ENCODE results near the gene FCGR3B. TPM values are rescaled to one million over a fixed set of nuclear protein-coding genes. Genes with fewer than 3 reads are reported as not detected.
"Not testable (repeated sequence)": the region's sequence is repeated elsewhere in the genome, so short reads cannot be mapped to it uniquely, and the experiment has no call there.

FCGR3B gene
- total RNA-seq, 1 donor from 2014 or later, result 2.6 TPM

DNA sequence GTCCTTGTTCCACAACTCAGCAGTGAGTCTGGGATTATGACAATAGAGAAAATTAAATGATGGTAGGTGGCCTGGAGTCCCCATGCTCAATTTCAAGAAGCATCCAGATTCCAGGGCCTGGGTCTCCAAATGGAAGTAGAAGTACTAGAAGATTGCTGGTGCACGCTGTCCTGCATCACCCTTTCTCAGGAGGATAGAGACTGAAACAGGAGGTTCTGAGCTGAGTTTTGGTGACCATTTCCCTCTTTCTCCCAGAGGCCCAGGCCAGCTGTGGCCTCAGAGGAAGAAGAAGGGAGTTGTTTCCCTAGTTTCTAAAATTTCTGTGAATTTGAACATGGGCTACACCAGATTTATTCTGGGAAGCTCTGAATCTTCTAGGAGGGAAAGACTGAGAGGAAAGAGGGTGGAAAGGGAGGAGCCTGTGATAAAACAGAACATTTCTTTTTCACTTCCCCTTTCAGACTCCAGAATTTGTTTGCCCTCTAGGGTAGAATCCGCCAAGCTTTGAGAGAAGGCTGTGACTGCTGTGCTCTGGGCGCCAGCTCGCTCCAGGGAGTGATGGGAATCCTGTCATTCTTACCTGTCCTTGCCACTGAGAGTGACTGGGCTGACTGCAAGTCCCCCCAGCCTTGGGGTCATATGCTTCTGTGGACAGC lies 31.8 kb upstream of the FCGR3B start, which contains the start of gene FCGR2B:
FCGR2B (plus strand) TSS at position 460 of the 656 bp plus-strand sequence; CDS start at position 559, 99 bp downstream.
- H3K9me3 ChIP-seq (ENCODE audit: control insufficient read depth in 3 of 3, low read length in 3 of 3); H3K27ac ChIP-seq (ENCODE audit: low read depth, low read length); H3K9ac ChIP-seq (ENCODE audit: low read depth in 1 of 3, low read length in 3 of 3); H3K27me3 ChIP-seq (ENCODE audit: control insufficient read depth in 3 of 3, insufficient read depth in 3 of 3, low read length in 3 of 3); H3K4me1 ChIP-seq (ENCODE audit: control insufficient read depth in 3 of 3, insufficient read depth in 3 of 3, low read length in 3 of 3); H3K4me3 ChIP-seq (ENCODE audit: low read length in 3 of 3); H3K36me3 ChIP-seq (ENCODE audit: control insufficient read depth in 3 of 3, insufficient read depth in 3 of 3, low read length in 3 of 3): not testable (repeated sequence)

DNA sequence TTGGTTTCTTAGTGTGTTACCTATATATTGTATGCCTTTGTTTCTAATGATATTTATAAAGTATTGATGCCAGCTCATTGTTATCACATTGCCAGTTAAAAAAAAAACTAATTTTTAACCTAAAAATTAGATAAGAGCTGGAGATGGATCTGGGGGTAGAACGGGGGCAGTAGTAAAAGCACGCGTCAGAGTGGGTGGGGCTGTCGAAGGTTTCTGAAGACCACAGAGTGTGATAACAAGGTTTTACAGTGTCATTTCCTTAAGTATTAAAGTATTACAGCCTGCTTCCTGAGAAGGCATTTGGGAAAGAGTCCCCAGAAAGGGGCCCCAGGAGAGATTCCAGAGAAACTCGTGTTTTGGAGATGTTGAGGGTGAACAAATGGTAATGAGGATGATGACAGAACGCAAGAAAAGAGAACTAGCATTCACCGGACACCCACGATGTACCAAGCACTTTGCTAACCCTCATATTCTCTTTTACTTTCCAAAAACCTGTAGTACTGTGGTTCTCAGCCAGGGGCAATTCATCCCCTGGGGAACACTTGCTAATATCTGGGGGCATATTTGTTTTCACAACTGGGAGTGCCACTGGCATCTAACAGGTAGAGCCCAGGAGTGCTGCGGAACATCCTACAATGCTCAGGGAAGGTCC lies 30.8 kb upstream of the FCGR3B start:
- H3K4me1 ChIP-seq (ENCODE audit: control insufficient read depth in 3 of 3, insufficient read depth in 3 of 3, low read length in 3 of 3); H3K9ac ChIP-seq (ENCODE audit: low read depth in 1 of 3, low read length in 3 of 3); H3K36me3 ChIP-seq (ENCODE audit: control insufficient read depth in 3 of 3, insufficient read depth in 3 of 3, low read length in 3 of 3); H3K27ac ChIP-seq (ENCODE audit: low read depth, low read length); H3K27me3 ChIP-seq (ENCODE audit: control insufficient read depth in 3 of 3, insufficient read depth in 3 of 3, low read length in 3 of 3); H3K4me3 ChIP-seq (ENCODE audit: low read length in 3 of 3); H3K9me3 ChIP-seq (ENCODE audit: control insufficient read depth in 3 of 3, low read length in 3 of 3): not testable (repeated sequence)

DNA sequence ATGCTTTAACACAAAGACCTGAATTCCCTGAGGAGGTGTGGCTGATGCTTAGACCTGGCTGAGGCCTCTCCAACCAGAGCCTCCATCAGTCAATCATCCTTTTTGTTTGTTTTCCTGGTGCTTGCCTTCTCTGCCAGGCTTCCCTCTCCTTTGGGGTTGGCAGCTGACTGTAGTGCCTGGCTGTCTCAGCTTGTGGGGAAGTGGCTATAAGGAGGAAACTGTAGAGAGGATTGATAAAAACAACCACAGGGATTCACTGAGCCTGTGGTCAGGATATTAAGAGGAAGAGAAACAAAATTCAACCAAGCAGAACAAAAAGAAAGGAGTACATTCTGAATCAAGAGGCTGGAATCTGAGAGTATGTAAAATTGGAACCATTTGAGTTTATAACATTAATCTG lies 27.5 kb upstream of the FCGR3B start:
- H3K9ac ChIP-seq (ENCODE audit: low read depth in 1 of 3, low read length in 3 of 3); H3K4me3 ChIP-seq (ENCODE audit: low read length in 3 of 3); H3K9me3 ChIP-seq (ENCODE audit: control insufficient read depth in 3 of 3, low read length in 3 of 3); H3K36me3 ChIP-seq (ENCODE audit: control insufficient read depth in 3 of 3, insufficient read depth in 3 of 3, low read length in 3 of 3); H3K27me3 ChIP-seq (ENCODE audit: control insufficient read depth in 3 of 3, insufficient read depth in 3 of 3, low read length in 3 of 3); H3K27ac ChIP-seq (ENCODE audit: low read depth, low read length); H3K4me1 ChIP-seq (ENCODE audit: control insufficient read depth in 3 of 3, insufficient read depth in 3 of 3, low read length in 3 of 3): not testable (repeated sequence)

DNA sequence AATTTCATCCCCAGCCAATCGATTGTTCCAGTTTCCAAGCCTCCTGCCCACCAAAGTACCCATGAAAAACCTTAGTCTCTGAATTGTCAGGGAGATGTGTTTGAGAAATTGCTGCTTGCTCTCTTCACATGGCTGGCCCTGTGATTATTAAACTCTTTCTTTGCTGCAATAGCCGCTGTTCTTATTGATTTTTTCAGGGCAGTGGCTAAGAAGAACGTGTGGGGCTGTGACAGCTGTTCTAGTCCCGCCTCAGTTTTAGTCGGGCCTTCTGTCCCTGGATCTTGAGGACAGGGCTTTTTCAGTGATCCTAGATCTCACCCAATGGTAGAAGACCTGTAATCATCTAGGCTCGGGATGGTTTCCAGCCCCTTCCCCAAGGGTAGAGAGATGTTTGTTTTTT lies 23.0 kb upstream of the FCGR3B start:
- H3K4me3 ChIP-seq (ENCODE audit: low read length in 3 of 3); H3K4me1 ChIP-seq (ENCODE audit: control insufficient read depth in 3 of 3, insufficient read depth in 3 of 3, low read length in 3 of 3); H3K9me3 ChIP-seq (ENCODE audit: control insufficient read depth in 3 of 3, low read length in 3 of 3); H3K36me3 ChIP-seq (ENCODE audit: control insufficient read depth in 3 of 3, insufficient read depth in 3 of 3, low read length in 3 of 3); H3K9ac ChIP-seq (ENCODE audit: low read depth in 1 of 3, low read length in 3 of 3); H3K27me3 ChIP-seq (ENCODE audit: control insufficient read depth in 3 of 3, insufficient read depth in 3 of 3, low read length in 3 of 3); H3K27ac ChIP-seq (ENCODE audit: low read depth, low read length): not testable (repeated sequence)

DNA sequence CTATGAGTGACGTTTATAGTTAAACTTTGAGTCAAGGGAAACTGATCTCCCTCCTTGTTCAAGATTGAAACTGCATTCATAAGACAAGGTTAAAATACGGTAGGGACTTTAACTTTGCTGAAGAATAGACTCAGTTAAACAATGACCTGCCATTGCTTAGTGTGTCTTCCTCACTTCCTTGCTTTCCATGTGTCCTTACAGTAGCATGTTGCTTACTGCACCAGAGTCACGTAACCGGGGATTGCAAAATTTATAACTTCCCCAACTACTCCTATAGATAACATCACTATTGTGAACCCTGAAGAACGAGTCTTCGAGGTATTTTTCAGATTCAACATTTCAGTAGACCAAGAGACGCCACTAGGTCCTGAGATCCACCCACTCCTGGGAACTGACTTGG lies 22.6 kb upstream of the FCGR3B start:
- H3K27ac ChIP-seq (ENCODE audit: low read depth, low read length); H3K9me3 ChIP-seq (ENCODE audit: control insufficient read depth in 3 of 3, low read length in 3 of 3); H3K36me3 ChIP-seq (ENCODE audit: control insufficient read depth in 3 of 3, insufficient read depth in 3 of 3, low read length in 3 of 3); H3K9ac ChIP-seq (ENCODE audit: low read depth in 1 of 3, low read length in 3 of 3); H3K4me1 ChIP-seq (ENCODE audit: control insufficient read depth in 3 of 3, insufficient read depth in 3 of 3, low read length in 3 of 3); H3K27me3 ChIP-seq (ENCODE audit: control insufficient read depth in 3 of 3, insufficient read depth in 3 of 3, low read length in 3 of 3); H3K4me3 ChIP-seq (ENCODE audit: low read length in 3 of 3): not testable (repeated sequence)

DNA sequence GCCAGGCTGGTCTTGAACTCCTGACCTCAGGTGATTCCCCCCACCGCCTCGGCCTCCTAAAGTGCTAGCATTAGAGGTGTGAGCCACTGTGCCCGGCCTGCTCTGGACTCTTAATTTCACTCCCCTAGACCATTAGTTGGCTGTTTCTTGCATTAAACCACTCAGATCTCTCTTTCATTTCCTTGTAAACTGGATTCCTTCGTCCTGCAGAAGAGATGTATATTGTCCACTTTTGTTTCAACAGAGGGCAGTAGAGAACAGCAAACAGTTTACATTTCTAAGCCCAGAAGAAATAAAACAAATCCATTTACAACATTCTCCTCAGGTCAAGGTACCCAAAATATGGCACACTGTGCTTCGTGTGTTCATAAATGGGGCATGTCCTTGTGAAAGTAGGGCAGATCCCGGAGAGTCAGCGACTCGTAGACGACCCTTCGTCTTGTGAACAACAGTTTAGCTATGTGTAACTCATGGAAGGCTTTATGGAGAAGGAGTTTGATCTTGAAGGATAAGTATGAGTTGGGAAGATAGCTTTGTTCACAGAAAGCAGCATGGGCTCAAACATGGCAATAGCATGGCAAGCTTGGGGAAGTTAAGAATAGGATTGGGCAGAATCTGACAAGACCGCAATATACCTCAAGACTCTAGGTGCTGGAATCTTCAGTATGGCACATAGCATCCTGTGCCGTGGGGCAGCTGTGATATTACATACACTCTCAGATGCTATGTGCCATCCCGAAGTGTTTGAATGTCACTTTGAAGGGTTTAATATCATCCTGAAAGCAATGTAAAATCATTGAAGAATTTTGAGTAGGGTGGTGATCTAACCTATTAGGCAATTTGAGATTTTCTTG lies 16.8 kb upstream of the FCGR3B start:
- H3K4me1 ChIP-seq (ENCODE audit: control insufficient read depth in 3 of 3, insufficient read depth in 3 of 3, low read length in 3 of 3); H3K27ac ChIP-seq (ENCODE audit: low read depth, low read length); H3K9me3 ChIP-seq (ENCODE audit: control insufficient read depth in 3 of 3, low read length in 3 of 3); H3K4me3 ChIP-seq (ENCODE audit: low read length in 3 of 3); H3K27me3 ChIP-seq (ENCODE audit: control insufficient read depth in 3 of 3, insufficient read depth in 3 of 3, low read length in 3 of 3); H3K36me3 ChIP-seq (ENCODE audit: control insufficient read depth in 3 of 3, insufficient read depth in 3 of 3, low read length in 3 of 3); H3K9ac ChIP-seq (ENCODE audit: low read depth in 1 of 3, low read length in 3 of 3): not testable (repeated sequence)

DNA sequence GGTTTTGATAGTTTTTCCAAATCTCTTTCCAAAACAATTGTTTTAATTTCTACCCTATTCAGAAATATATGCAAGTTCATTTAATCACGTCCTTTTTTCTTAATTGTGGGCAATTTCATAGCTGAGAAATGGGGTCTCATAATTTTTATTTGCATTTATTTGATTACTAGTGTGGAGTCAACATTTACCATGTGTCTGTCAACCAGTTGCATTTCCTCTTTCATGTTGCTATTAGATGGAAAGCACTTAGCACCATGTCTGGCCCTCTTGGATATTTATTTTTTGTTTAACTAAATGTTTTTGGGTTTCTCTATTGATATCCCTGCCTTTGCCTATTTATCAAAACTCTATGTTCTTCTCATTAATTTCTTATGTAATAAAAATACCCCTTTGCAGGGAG lies 13.9 kb upstream of the FCGR3B start:
- not testable (repeated sequence) for H3K4me3 ChIP-seq (ENCODE audit: low read length in 3 of 3); H3K4me1 ChIP-seq (ENCODE audit: control insufficient read depth in 3 of 3, insufficient read depth in 3 of 3, low read length in 3 of 3); H3K27me3 ChIP-seq (ENCODE audit: control insufficient read depth in 3 of 3, insufficient read depth in 3 of 3, low read length in 3 of 3); H3K9me3 ChIP-seq (ENCODE audit: control insufficient read depth in 3 of 3, low read length in 3 of 3); H3K9ac ChIP-seq (ENCODE audit: low read depth in 1 of 3, low read length in 3 of 3); H3K36me3 ChIP-seq (ENCODE audit: control insufficient read depth in 3 of 3, insufficient read depth in 3 of 3, low read length in 3 of 3); H3K27ac ChIP-seq (ENCODE audit: low read depth, low read length)

DNA sequence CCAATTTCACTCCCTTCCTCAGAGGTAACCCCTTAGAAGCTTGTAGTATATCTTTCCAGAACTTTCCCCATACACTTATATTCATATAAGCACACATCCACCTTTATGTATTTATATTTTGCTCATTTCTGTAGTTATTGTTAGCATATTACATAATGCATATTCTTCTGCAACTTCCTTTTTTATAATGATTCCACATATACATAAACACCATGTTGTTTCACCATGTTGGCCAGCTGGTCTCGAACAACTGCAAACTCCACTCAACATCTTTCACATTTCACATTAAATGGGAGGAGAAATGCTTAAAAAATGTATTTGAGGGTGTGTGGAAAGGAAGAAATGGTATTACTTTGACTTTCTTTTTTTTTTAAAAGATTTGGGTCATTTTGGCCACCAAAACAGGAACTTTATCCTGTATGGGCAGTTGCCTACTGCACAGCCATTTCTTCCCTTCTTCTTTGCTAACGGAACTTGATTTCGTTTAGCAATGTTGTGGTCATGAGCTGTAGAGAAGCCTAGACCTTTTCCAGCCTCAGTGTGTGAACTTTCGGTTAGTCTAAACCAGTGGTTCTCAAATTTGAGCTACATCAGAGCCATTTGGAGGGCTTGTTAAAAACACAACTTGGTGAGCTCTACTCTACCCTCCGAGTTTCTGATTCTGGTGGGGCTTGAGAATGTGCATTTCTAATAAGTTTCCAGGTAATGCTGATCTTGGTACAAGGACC lies 12.7 kb upstream of the FCGR3B start:
- H3K4me3 ChIP-seq (ENCODE audit: low read length in 3 of 3); H3K27ac ChIP-seq (ENCODE audit: low read depth, low read length); H3K9me3 ChIP-seq (ENCODE audit: control insufficient read depth in 3 of 3, low read length in 3 of 3); H3K36me3 ChIP-seq (ENCODE audit: control insufficient read depth in 3 of 3, insufficient read depth in 3 of 3, low read length in 3 of 3); H3K4me1 ChIP-seq (ENCODE audit: control insufficient read depth in 3 of 3, insufficient read depth in 3 of 3, low read length in 3 of 3); H3K27me3 ChIP-seq (ENCODE audit: control insufficient read depth in 3 of 3, insufficient read depth in 3 of 3, low read length in 3 of 3); H3K9ac ChIP-seq (ENCODE audit: low read depth in 1 of 3, low read length in 3 of 3): not testable (repeated sequence)

DNA sequence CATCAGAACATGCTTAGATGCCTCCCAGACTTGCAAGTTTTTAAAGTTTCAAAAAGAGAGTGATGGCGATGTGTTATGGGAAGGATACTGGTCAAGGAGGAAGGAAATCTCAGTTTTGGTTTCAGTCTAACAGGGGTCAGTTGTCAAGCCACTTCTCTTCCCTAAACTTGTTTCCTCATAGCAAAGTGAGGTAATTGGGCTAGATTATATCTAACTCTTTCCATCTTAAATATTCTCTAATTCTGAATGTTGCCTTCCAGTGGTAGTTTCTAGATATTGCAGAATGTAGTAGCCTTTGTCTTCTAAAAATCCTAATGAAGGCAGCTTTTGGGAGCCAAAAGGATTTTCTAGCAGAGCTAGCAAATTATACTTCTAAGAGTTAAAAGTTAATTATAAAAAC lies 11.7 kb upstream of the FCGR3B start:
- H3K9me3 ChIP-seq (ENCODE audit: control insufficient read depth in 3 of 3, low read length in 3 of 3); H3K27me3 ChIP-seq (ENCODE audit: control insufficient read depth in 3 of 3, insufficient read depth in 3 of 3, low read length in 3 of 3); H3K4me1 ChIP-seq (ENCODE audit: control insufficient read depth in 3 of 3, insufficient read depth in 3 of 3, low read length in 3 of 3); H3K27ac ChIP-seq (ENCODE audit: low read depth, low read length); H3K4me3 ChIP-seq (ENCODE audit: low read length in 3 of 3); H3K9ac ChIP-seq (ENCODE audit: low read depth in 1 of 3, low read length in 3 of 3); H3K36me3 ChIP-seq (ENCODE audit: control insufficient read depth in 3 of 3, insufficient read depth in 3 of 3, low read length in 3 of 3): not testable (repeated sequence)

DNA sequence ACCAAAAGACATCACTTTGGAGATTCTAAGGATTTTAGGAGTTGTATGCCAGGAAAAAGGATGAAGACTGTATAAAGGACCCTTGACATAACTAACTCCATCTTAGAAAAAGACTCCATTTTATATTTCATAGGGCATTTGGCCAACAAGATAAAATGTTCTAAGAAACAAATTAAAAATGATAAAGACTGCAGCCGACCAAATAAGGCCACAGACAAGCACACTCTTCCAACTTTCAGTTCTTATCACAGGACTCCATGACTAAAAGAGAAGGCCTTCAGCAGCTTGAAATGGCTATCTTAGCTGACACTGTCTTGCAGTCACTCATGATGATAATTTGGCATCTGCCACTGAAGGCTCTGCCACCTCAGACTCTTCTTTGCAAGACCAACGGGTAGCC lies 8.2 kb upstream of the FCGR3B start:
- H3K36me3 ChIP-seq (ENCODE audit: control insufficient read depth in 3 of 3, insufficient read depth in 3 of 3, low read length in 3 of 3); H3K27ac ChIP-seq (ENCODE audit: low read depth, low read length); H3K4me1 ChIP-seq (ENCODE audit: control insufficient read depth in 3 of 3, insufficient read depth in 3 of 3, low read length in 3 of 3); H3K9me3 ChIP-seq (ENCODE audit: control insufficient read depth in 3 of 3, low read length in 3 of 3); H3K27me3 ChIP-seq (ENCODE audit: control insufficient read depth in 3 of 3, insufficient read depth in 3 of 3, low read length in 3 of 3); H3K4me3 ChIP-seq (ENCODE audit: low read length in 3 of 3); H3K9ac ChIP-seq (ENCODE audit: low read depth in 1 of 3, low read length in 3 of 3): not testable (repeated sequence)
